Measurements from ENCODE around the gene ATP1A4.
"Not testable (repeated sequence)": the region's sequence is repeated elsewhere in the genome, so short reads cannot be mapped to it uniquely, and the experiment has no call there.

The ATP1A4 gene

GRCh38 chr1:160151303-160151702 lies at the start of gene ATP1A4:
ATP1A4 (plus strand) TSS chr1:160151603; CDS start chr1:160152041, 438 bp downstream.
- Histone ChIP-seq H3K9me3 (ENCODE audit: control insufficient read depth, insufficient read depth, low read length) (no peaks in the 10 kb centered on the region), H3K36me3 (ENCODE audit: control insufficient read depth, insufficient read depth, low read length) (no peaks in the 10 kb centered on the region), H3K27me3 (ENCODE audit: control insufficient read depth, insufficient read depth, low read length) (no peaks in the 10 kb centered on the region), H3K4me1 (ENCODE audit: control insufficient read depth, insufficient read depth, low read length) (no peaks in the 10 kb centered on the region), H3K4me3 (ENCODE audit: low read depth, low read length) (no peak within 1 kb of the TSS), H3K9ac (ENCODE audit: low read depth, low read length) (no peak within 1 kb of the TSS)

DNA sequence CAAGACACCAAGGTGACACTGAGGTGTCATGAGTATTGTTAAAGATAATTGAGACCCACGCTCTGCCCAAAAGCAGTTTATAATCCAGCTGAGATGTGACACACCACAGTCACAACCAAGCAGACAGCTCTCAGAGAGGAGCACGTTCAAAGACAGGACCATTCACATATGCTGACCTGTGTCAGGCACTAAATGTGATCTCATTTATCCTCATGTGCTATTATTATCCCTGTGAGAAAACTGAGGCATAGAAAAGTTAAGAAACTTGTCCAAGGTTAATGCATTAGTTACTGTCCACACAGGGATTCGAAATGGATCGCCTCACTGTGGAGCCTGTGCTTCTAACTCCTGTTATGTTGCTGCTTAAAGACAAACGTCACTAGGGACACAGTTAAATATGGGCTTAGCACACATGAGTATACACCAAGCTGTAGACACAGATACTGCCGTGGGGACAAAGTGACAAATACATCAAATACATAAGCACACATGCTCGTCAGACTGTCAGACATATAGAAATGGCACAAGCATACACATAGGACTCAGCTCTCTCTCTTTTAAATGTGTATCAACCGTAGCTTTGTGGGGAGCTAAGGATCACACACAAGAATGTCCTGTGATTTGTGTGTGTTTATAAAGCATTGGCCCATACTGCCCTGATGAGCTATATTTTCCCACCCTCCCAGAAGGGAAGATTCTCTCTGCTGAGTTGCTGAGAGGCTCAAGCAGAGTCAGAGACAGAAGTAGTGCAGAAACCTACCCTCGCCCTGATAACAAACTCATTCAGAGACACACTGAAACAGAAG lies 49.5 kb upstream of the ATP1A4 start:
- Histone ChIP-seq H3K36me3 (ENCODE audit: control insufficient read depth, insufficient read depth, low read length) (no peaks in the 10 kb centered on the region), H3K4me1 (ENCODE audit: control insufficient read depth, insufficient read depth, low read length) (peaks cover 17% of the 10 kb centered on the region), H3K4me3 (ENCODE audit: low read depth, low read length) (no peak overlapping the region), H3K9me3 (ENCODE audit: control insufficient read depth, insufficient read depth, low read length) (no peaks in the 10 kb centered on the region), H3K27me3 (ENCODE audit: control insufficient read depth, insufficient read depth, low read length) (peaks cover 9% of the 10 kb centered on the region), H3K9ac (ENCODE audit: low read depth, low read length) (no peak overlapping the region)

DNA sequence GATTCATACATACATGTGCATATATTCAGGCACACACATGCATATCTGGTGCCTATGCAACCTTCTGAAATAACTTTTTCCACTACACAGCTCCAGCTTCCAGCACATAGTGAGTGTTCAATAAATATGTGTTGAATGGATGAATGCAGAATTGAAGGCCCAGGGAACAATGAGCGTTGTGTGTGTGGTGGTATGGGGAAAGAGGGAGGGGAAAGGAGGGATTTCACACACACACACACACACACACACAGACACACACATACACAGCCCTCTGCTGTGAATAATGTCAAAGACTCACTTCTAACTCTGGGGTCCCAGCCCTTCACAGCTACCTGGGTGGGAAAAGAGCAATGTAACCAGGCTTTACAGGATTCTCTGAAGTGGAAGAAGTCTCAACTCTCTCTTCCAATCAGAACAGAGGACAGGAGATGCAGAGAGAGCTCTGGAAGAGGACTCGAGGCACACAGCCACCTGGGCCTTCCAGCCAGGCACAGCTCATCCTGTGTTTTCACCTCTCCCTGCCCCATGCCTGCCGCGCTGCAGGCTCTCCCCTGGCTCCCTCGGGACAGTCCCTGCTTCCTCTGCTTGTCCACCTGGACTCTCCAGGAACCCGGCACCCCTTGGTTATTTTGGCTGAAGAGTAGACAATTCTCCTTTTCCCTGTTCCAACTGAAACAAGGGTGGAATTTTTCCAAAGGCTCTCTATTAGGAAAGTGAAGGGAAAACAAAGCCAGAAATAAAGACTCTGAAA lies 47.6 kb upstream of the ATP1A4 start:
- Histone ChIP-seq H3K4me3 (ENCODE audit: low read depth, low read length) (no peak overlapping the region), H3K9ac (ENCODE audit: low read depth, low read length) (no peak overlapping the region), H3K36me3 (ENCODE audit: control insufficient read depth, insufficient read depth, low read length) (no peaks in the 10 kb centered on the region), H3K27me3 (ENCODE audit: control insufficient read depth, insufficient read depth, low read length) (peaks cover 9% of the 10 kb centered on the region), H3K4me1 (ENCODE audit: control insufficient read depth, insufficient read depth, low read length) (peaks cover 9% of the 10 kb centered on the region), H3K9me3 (ENCODE audit: control insufficient read depth, insufficient read depth, low read length) (no peaks in the 10 kb centered on the region)

- Histone ChIP-seq H3K4me3 (ENCODE audit: low read depth, low read length) (no peak overlapping the region), H3K36me3 (ENCODE audit: control insufficient read depth, insufficient read depth, low read length) (no peaks in the 10 kb centered on the region), H3K9me3 (ENCODE audit: control insufficient read depth, insufficient read depth, low read length) (no peaks in the 10 kb centered on the region), H3K27me3 (ENCODE audit: control insufficient read depth, insufficient read depth, low read length) (peaks cover 7% of the 10 kb centered on the region), H3K4me1 (ENCODE audit: control insufficient read depth, insufficient read depth, low read length) (peaks cover 7% of the 10 kb centered on the region), H3K9ac (ENCODE audit: low read depth, low read length) (no peak overlapping the region)
Observed at GRCh38 chr1:160104486-160104885, 46.9 kb upstream of the ATP1A4 start.

DNA sequence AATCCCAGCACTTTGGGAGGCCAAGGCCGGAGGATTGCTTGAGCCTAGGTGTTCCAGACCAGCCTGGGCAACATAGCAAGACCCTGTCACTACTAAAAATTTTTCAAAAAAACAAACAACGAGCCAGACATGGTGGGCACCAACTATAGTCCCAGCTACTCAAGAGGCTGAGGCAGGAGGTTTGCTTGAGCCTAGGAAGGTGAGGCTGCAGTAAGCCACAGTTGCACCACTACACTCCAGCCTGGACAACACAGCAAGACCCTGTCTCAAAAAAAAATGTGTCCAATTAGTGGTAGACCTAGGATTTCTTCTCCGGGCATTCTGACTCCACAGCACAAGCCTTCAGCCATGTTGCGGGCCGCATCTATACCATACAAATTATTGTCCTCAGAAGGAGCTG lies 46.2 kb upstream of the ATP1A4 start:
- Histone ChIP-seq H3K36me3 (ENCODE audit: control insufficient read depth, insufficient read depth, low read length) (no peaks in the 10 kb centered on the region), H3K9me3 (ENCODE audit: control insufficient read depth, insufficient read depth, low read length) (no peaks in the 10 kb centered on the region), H3K27me3 (ENCODE audit: control insufficient read depth, insufficient read depth, low read length) (peaks cover under 1% of the 10 kb centered on the region), H3K4me3 (ENCODE audit: low read depth, low read length) (no peak overlapping the region), H3K9ac (ENCODE audit: low read depth, low read length) (no peak overlapping the region), H3K4me1 (ENCODE audit: control insufficient read depth, insufficient read depth, low read length) (peaks cover 10% of the 10 kb centered on the region)

DNA sequence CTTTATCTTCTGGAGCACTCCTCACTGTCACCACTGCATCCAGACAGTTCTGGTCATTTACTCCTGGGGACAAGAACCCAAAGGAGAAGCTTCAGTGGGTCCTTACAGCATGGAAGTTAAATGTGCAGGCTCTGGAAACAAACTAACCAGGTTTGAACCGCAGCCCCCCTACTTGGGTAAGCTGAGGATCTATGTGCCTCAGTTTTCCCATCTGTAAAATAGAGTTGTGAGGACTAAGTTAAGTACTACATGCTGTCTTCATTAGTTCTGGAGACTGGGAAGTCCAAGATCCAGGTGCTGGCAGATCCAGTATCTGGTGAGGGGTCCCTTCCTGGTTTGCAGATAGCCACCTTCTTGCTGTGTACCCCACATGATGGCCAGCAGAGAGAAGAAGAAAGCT lies 43.9 kb upstream of the ATP1A4 start:
- no peak overlapping the region for H3K4me3 ChIP-seq (ENCODE audit: low read depth, low read length)
- H3K36me3 ChIP-seq (ENCODE audit: control insufficient read depth, insufficient read depth, low read length), result no peaks in the 10 kb centered on the region
- no peaks in the 10 kb centered on the region for H3K9me3 ChIP-seq (ENCODE audit: control insufficient read depth, insufficient read depth, low read length)
- peaks cover 9% of the 10 kb centered on the region for H3K4me1 ChIP-seq (ENCODE audit: control insufficient read depth, insufficient read depth, low read length)
- no peak overlapping the region for H3K9ac ChIP-seq (ENCODE audit: low read depth, low read length)
- no peaks in the 10 kb centered on the region for H3K27me3 ChIP-seq (ENCODE audit: control insufficient read depth, insufficient read depth, low read length)

DNA sequence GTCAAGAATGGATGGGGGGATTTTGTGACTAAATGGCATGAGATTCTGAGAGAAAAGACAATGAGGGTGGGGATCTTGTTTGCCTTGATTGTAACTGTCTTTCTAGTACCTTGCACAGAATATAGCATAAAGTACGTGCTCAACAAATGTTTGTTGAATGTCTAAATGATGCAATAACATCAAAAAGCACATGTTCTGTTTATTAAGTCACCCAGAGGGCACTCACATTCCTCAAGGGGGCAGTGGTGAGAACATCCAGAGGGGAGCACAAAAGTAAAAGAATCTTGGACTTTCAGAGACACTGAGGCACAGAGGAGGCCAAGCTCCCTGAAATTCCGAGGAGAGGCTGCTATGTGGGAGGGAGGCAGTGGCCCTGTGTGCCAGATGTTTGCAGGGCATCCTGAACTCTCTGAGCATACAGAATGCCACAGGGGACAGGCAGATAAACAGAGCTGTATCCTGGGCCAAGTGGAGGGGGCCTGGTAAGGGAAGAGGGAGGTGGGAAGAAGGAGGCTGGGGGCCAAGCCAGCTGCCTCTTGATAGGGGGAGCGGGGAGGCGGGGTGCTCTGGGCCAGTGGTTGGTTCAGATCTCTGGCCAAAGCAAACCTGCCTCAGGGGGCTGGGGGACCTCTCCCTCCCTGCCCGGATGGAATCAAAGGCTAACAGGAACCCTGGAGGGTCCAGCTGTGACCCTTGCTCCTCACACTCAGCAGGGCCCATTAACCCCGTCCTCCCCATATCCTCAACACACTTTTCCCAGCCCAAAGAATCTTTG lies 42.3 kb upstream of the ATP1A4 start:
- Histone ChIP-seq H3K27me3 (ENCODE audit: control insufficient read depth, insufficient read depth, low read length) (no peaks in the 10 kb centered on the region), H3K9me3 (ENCODE audit: control insufficient read depth, insufficient read depth, low read length) (no peaks in the 10 kb centered on the region), H3K4me3 (ENCODE audit: low read depth, low read length) (no peak overlapping the region), H3K36me3 (ENCODE audit: control insufficient read depth, insufficient read depth, low read length) (no peaks in the 10 kb centered on the region), H3K4me1 (ENCODE audit: control insufficient read depth, insufficient read depth, low read length) (peaks cover 15% of the 10 kb centered on the region), H3K9ac (ENCODE audit: low read depth, low read length) (no peak overlapping the region)

GRCh38 chr1:160109686-160110085 lies 41.7 kb upstream of the ATP1A4 start:
- peaks cover 18% of the 10 kb centered on the region for H3K4me1 ChIP-seq (ENCODE audit: control insufficient read depth, insufficient read depth, low read length)
- no peak overlapping the region for H3K4me3 ChIP-seq (ENCODE audit: low read depth, low read length)
- H3K36me3 ChIP-seq (ENCODE audit: control insufficient read depth, insufficient read depth, low read length), result no peaks in the 10 kb centered on the region
- no peaks in the 10 kb centered on the region for H3K9me3 ChIP-seq (ENCODE audit: control insufficient read depth, insufficient read depth, low read length)
- no peak overlapping the region for H3K9ac ChIP-seq (ENCODE audit: low read depth, low read length)
- H3K27me3 ChIP-seq (ENCODE audit: control insufficient read depth, insufficient read depth, low read length), result no peaks in the 10 kb centered on the region

- not testable (repeated sequence) for H3K27me3 ChIP-seq (ENCODE audit: control insufficient read depth, insufficient read depth, low read length); H3K36me3 ChIP-seq (ENCODE audit: control insufficient read depth, insufficient read depth, low read length)
Observed at GRCh38 chr1:160111462-160111861, 39.9 kb upstream of the ATP1A4 start.

DNA sequence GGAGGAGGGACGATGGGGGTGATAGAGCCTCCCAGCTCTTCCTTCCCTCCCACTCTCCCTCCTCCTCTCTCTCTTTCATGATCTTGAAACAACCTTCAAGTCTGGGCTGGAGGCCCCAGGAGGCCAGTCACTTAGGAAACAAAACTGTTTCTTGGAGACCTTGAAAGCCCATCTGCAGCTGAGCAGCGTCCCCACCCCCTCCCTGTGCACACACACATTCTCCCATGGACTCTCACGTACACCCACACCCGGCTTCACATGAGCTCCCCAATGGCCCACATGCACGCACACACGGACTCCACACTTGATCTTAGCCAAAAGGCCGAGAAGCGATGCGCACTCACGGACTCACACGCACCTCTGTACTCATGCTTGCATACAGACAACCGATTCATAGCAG lies 39.0 kb upstream of the ATP1A4 start:
- Histone ChIP-seq H3K9ac (ENCODE audit: low read depth, low read length) (no peak overlapping the region), H3K4me3 (ENCODE audit: low read depth, low read length) (no peak overlapping the region), H3K9me3 (ENCODE audit: control insufficient read depth, insufficient read depth, low read length) (no peaks in the 10 kb centered on the region), H3K4me1 (ENCODE audit: control insufficient read depth, insufficient read depth, low read length) (peaks cover 31% of the 10 kb centered on the region), H3K27me3 (ENCODE audit: control insufficient read depth, insufficient read depth, low read length) (no peaks in the 10 kb centered on the region), H3K36me3 (ENCODE audit: control insufficient read depth, insufficient read depth, low read length) (no peaks in the 10 kb centered on the region)

More at GRCh38 chr1:160111462-160111861, 39.9 kb upstream of the ATP1A4 start:
- H3K9ac ChIP-seq (ENCODE audit: low read depth, low read length); H3K9me3 ChIP-seq (ENCODE audit: control insufficient read depth, insufficient read depth, low read length); H3K4me3 ChIP-seq (ENCODE audit: low read depth, low read length): not testable (repeated sequence)
- H3K4me1 ChIP-seq (ENCODE audit: control insufficient read depth, insufficient read depth, low read length), result peaks cover 23% of the 10 kb centered on the region

DNA sequence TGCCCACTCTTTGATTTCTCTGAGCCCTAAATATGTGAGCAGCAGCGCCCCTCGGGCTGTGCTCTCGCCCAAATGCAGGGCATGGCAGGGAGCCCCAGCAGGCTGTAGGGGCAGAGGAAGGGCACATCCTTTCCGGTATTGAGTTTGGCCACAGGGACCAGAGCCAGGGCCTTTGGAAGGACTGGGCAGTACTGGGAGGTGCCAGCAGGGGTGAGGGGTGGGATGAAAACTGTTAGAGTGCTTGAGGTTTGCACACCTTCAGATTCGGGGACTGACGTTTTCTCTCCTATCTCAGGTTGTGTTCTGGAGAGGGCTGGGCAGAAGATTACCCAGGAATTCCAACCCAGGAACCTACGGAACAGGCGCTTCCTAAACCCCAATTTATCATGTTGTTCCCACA lies 38.0 kb upstream of the ATP1A4 start:
- Histone ChIP-seq H3K4me1 (ENCODE audit: control insufficient read depth, insufficient read depth, low read length) (peaks cover 36% of the 10 kb centered on the region), H3K9me3 (ENCODE audit: control insufficient read depth, insufficient read depth, low read length) (no peaks in the 10 kb centered on the region), H3K36me3 (ENCODE audit: control insufficient read depth, insufficient read depth, low read length) (peaks cover under 1% of the 10 kb centered on the region), H3K4me3 (ENCODE audit: low read depth, low read length) (no peak overlapping the region), H3K27me3 (ENCODE audit: control insufficient read depth, insufficient read depth, low read length) (no peaks in the 10 kb centered on the region), H3K9ac (ENCODE audit: low read depth, low read length) (no peak overlapping the region)
